GM06990 (cell line): ENCODE measurements around the gene SLC25A23.

ENCODE experiments used
- DNase-seq: peaks from one replicate; pipeline ENCODE4 v3.0.0-alpha.2; 2011; ENCODE audit not compliant: insufficient read length; ENCODE audit errors: extremely low read depth
- H3K27me3 ChIP-seq: replicated peaks from 2 replicates; pipeline ENCODE4 v1.6.0; 2011; ENCODE audit warnings: low read length; ENCODE audit not compliant: control insufficient read depth, insufficient read depth
- H3K36me3 ChIP-seq: 2 replicates; pipeline ENCODE4 v1.5.1; 2011; ENCODE audit warnings: low read length; ENCODE audit not compliant: control insufficient read depth, insufficient read depth
- H3K4me3 ChIP-seq: replicated peaks from 2 replicates; pipeline ENCODE4 v1.5.1; 2011; ENCODE audit warnings: low read depth, mild to moderate bottlenecking, control low read depth, low read length
- CTCF ChIP-seq: IDR thresholded peaks from 2 replicates; pipeline ENCODE4 v1.5.1; 2011; ENCODE audit warnings: low read length, control low read depth, mild to moderate bottlenecking, inconsistent platforms; ENCODE audit not compliant: insufficient read depth, poor library complexity, severe bottlenecking

The SLC25A23 gene

GRCh38 chr19:6425732-6426620 lies 33.6 kb downstream of the SLC25A23 start:
- H3K27me3 ChIP-seq, result no peaks in the 10 kb centered on the region
- peak; percentile 22 for TF ChIP-seq CTCF
- H3K36me3 ChIP-seq, result peaks cover 5% of the 10 kb centered on the region
- DNase-seq, result no peak
- peak overlapping the region; percentile 7 for H3K4me3 ChIP-seq

GRCh38 chr19:6424939-6425731 lies 34.5 kb downstream of the SLC25A23 start:
- peak; percentile 97 for DNase-seq
- Histone ChIP-seq H3K36me3 (peaks cover 11% of the 10 kb centered on the region), H3K4me3 (peak overlapping the region; percentile 7), H3K27me3 (no peaks in the 10 kb centered on the region)
- no peak for TF ChIP-seq CTCF

- Histone ChIP-seq H3K36me3 (peaks cover 17% of the 10 kb centered on the region), H3K4me3 (peak within 1 kb of the TSS; percentile 83), H3K27me3 (no peaks in the 10 kb centered on the region)
- peak; percentile 99 for DNase-seq
- no peak for TF ChIP-seq CTCF
Observed at GRCh38 chr19:6424195-6424938, 35.2 kb downstream of the SLC25A23 start, which contains the start of gene KHSRP. Gene KHSRP, minus strand, starts transcription at chr19:6424811. Its CDS starts 110 bp downstream, at chr19:6424701.

GRCh38 chr19:6423499-6424194 lies 35.9 kb downstream of the SLC25A23 start:
- DNase-seq, result no peak
- no peaks in the 10 kb centered on the region for H3K27me3 ChIP-seq
- peaks cover 23% of the 10 kb centered on the region for H3K36me3 ChIP-seq
- peak overlapping the region; percentile 83 for H3K4me3 ChIP-seq
- TF ChIP-seq CTCF, result no peak
